Neural progenitor cell (in vitro differentiated cells): ENCODE results near the gene RNF220. TPM values are rescaled to one million over a fixed set of nuclear protein-coding genes. Genes with fewer than 3 reads are reported as not detected.

Experiments used
- DNase-seq: peaks from one replicate; pipeline ENCODE4 v3.0.0-alpha.2; 2016; ENCODE audit warnings: low spot score
- H2AFZ ChIP-seq: fragments of 200-600 bp; sonication (generic); replicated peaks from 2 replicates; pipeline ENCODE4 v1.6.1; 2016; ENCODE audit warnings: antibody characterized with exemption
- H3F3A ChIP-seq: fragments of 200-600 bp; sonication (generic); 2 replicates; pipeline ENCODE4 v1.6.1; 2016; ENCODE audit warnings: antibody characterized with exemption, low read depth
- H3K27ac ChIP-seq: fragments of 200-600 bp; sonication (generic); 2 replicates; pipeline ENCODE4 v1.5.1; 2016; ENCODE audit warnings: mild to moderate bottlenecking
- H3K27me3 ChIP-seq: fragments of 200-600 bp; sonication (generic); 2 replicates; pipeline ENCODE4 v1.6.1; 2016; ENCODE audit warnings: mild to moderate bottlenecking, moderate library complexity
- H3K36me3 ChIP-seq: fragments of 200-600 bp; sonication (generic); 2 replicates; pipeline ENCODE4 v1.5.1; 2016
- H3K4me1 ChIP-seq: fragments of 200-600 bp; sonication (generic); 2 replicates; pipeline ENCODE4 v1.6.1; 2016; ENCODE audit warnings: mixed run types
- H3K4me2 ChIP-seq: fragments of 200-600 bp; sonication (generic); 2 replicates; pipeline ENCODE4 v1.6.1; 2016
- H3K4me3 ChIP-seq: fragments of 200-600 bp; sonication (generic); 2 replicates; pipeline ENCODE4 v1.5.1; 2016
- H3K79me2 ChIP-seq: fragments of 200-600 bp; sonication (generic); 2 replicates; pipeline ENCODE4 v1.6.1; 2016; ENCODE audit warnings: low read depth
- H3K9ac ChIP-seq: fragments of 200-600 bp; sonication (generic); 2 replicates; pipeline ENCODE4 v1.6.1; 2016
- H3K9me3 ChIP-seq: fragments of 200-600 bp; sonication (generic); 2 replicates; pipeline ENCODE4 v1.5.1; 2016; ENCODE audit warnings: low read depth
- H4K20me1 ChIP-seq: fragments of 200-600 bp; sonication (generic); 2 replicates; pipeline ENCODE4 v1.6.1; 2016; ENCODE audit warnings: low read depth
- H3K27ac Mint-ChIP-seq: 3 replicates; pipeline ENCODE4 v1.8.0; 2021; ENCODE audit warnings: mixed read lengths
- H3K27me3 Mint-ChIP-seq: 2 replicates; pipeline ENCODE4 v1.8.0; 2022; ENCODE audit warnings: low read depth, mild to moderate bottlenecking, inconsistent platforms, moderate library complexity, mixed read lengths; ENCODE audit not compliant: insufficient read depth
- H3K36me3 Mint-ChIP-seq: 3 replicates; pipeline ENCODE4 v1.8.0; 2021; ENCODE audit warnings: mixed read lengths
- H3K4me1 Mint-ChIP-seq: 3 replicates; pipeline ENCODE4 v1.8.0; 2021; ENCODE audit warnings: mixed read lengths
- H3K4me3 Mint-ChIP-seq: 3 replicates; pipeline ENCODE4 v1.8.0; 2021; ENCODE audit warnings: mild to moderate bottlenecking, moderate library complexity, mixed read lengths
- H3K9me3 Mint-ChIP-seq: 3 replicates; pipeline ENCODE4 v1.8.0; 2020; ENCODE audit warnings: mixed read lengths
- EZH2 ChIP-seq: fragments of 200-600 bp; sonication (generic); IDR thresholded peaks from 2 replicates; pipeline ENCODE4 v1.6.1; 2017; ENCODE audit warnings: antibody characterized with exemption, mild to moderate bottlenecking, moderate library complexity
- EZH2phosphoT487 ChIP-seq: fragments of 200-600 bp; sonication (generic); IDR thresholded peaks from 2 replicates; pipeline ENCODE4 v1.6.1; 2017; ENCODE audit warnings: antibody characterized with exemption
- total RNA-seq: library from RNA; depleted of rRNA; stranded (reverse); fragments of >200 nt; gene quantifications from 2 replicates; pipeline ENCODE4 v1.2.3, GENCODE V29; 2015; ENCODE audit warnings: low replicate concordance
- TF ChIP-seq, protein P1 (sequence below): fragments of 200-600 bp; sonication (generic); IDR thresholded peaks from 2 replicates; pipeline ENCODE4 v1.5.1; 2017; ENCODE audit warnings: antibody characterized with exemption, mild to moderate bottlenecking

RNF220 gene
- total RNA-seq, 1 donor from 2014 or later: 93.8 TPM

DNA sequence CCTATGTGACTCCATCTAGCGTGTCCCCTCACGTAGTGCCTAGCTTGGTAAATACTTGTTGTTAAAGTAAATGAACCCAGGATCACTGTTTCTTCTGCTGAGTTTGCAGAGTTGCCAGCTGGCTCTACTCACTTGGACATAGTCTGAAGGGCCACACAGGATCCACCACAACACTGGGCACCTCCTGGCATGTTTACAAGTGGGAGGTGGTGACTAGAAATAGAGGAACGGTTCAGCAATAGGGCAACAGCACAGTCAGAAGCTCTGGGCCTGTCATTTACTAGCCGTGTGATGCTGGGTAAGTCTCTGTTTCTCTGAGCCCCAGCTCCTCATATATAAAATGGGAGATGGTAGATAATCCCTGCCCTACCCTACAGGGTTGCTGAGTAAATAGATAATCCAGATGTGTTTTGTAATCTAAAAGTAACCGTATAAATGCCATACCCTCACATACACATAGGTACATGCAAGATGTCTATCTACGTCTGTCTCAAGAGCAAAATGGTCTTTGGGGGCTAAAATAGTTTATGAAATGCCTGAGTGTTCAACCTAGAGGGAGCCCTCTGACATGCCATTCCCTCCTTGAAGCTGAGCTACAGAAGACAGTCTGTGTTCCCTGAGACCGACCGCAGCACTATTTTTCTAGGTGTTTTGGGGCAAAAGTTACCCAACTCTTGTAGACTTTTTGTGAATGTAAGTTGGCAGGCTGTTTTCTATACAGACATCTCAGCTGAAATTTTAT, 20.5 kb downstream of the RNF220 start:
- H4K20me1 ChIP-seq: peaks cover 36% of the 10 kb centered on the region
- no peak for DNase-seq
- H3K9ac ChIP-seq: no peak overlapping the region
- no peak overlapping the region for H3K4me3 ChIP-seq
- H3K36me3 ChIP-seq: no peaks in the 10 kb centered on the region
- peaks cover 30% of the 10 kb centered on the region for H3F3A ChIP-seq
- H3K27me3 ChIP-seq: peaks cover 95% of the 10 kb centered on the region
- Mint-ChIP-seq H3K4me1 (peaks cover 51% of the 10 kb centered on the region), H3K9me3 (no peaks in the 10 kb centered on the region), H3K4me3 (no peak overlapping the region), H3K36me3 (no peaks in the 10 kb centered on the region), H3K27ac (no peak overlapping the region), H3K27me3 (peaks cover 35% of the 10 kb centered on the region)
- peaks cover 40% of the 10 kb centered on the region for H3K4me1 ChIP-seq
- no peaks in the 10 kb centered on the region for H3K79me2 ChIP-seq
- TF ChIP-seq EZH2: no peak
- no peak for TF ChIP-seq EZH2phosphoT487
- TF ChIP-seq, protein P1, sequence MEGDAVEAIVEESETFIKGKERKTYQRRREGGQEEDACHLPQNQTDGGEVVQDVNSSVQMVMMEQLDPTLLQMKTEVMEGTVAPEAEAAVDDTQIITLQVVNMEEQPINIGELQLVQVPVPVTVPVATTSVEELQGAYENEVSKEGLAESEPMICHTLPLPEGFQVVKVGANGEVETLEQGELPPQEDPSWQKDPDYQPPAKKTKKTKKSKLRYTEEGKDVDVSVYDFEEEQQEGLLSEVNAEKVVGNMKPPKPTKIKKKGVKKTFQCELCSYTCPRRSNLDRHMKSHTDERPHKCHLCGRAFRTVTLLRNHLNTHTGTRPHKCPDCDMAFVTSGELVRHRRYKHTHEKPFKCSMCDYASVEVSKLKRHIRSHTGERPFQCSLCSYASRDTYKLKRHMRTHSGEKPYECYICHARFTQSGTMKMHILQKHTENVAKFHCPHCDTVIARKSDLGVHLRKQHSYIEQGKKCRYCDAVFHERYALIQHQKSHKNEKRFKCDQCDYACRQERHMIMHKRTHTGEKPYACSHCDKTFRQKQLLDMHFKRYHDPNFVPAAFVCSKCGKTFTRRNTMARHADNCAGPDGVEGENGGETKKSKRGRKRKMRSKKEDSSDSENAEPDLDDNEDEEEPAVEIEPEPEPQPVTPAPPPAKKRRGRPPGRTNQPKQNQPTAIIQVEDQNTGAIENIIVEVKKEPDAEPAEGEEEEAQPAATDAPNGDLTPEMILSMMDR: no peak
- H3K4me2 ChIP-seq: no peak overlapping the region
- no peak overlapping the region for H3K27ac ChIP-seq
- H3K9me3 ChIP-seq: no peaks in the 10 kb centered on the region
- H2AFZ ChIP-seq: no peak overlapping the region

DNA sequence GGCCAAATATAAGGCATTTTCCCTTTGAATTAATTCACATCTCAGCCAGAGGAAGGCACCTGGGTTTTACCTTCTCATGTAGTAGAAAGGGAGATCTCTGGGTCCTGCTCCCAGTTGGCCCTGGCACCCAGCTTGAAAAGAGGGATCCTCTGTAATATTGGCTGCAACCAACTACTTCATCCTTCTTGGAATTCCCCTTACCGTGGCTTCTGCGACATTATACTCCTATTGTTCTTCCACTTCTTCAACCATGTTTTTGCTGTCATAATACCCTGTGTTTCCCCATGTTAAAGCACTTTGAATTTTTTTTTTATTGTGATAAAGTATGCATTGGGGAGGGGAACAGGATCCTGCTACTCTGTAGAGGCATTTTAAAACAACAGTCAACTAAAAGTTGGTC, 26.8 kb downstream of the RNF220 start:
- Histone ChIP-seq H3K27ac (no peak overlapping the region), H3K4me3 (no peak overlapping the region), H4K20me1 (peaks cover 13% of the 10 kb centered on the region), H2AFZ (no peak overlapping the region), H3K4me2 (no peak overlapping the region), H3K9ac (no peak overlapping the region), H3K9me3 (no peaks in the 10 kb centered on the region), H3K27me3 (peaks cover 40% of the 10 kb centered on the region), H3F3A (peaks cover 14% of the 10 kb centered on the region), H3K79me2 (no peaks in the 10 kb centered on the region), H3K36me3 (no peaks in the 10 kb centered on the region), H3K4me1 (peaks cover 25% of the 10 kb centered on the region)
- Mint-ChIP-seq H3K36me3 (peaks cover 2% of the 10 kb centered on the region), H3K4me3 (no peak overlapping the region), H3K27ac (no peak overlapping the region), H3K9me3 (no peaks in the 10 kb centered on the region), H3K4me1 (peaks cover 24% of the 10 kb centered on the region), H3K27me3 (peaks cover 15% of the 10 kb centered on the region)
- TF ChIP-seq, protein P1: no peak
- TF ChIP-seq EZH2phosphoT487: no peak
- TF ChIP-seq EZH2: no peak
- DNase-seq: no peak

DNA sequence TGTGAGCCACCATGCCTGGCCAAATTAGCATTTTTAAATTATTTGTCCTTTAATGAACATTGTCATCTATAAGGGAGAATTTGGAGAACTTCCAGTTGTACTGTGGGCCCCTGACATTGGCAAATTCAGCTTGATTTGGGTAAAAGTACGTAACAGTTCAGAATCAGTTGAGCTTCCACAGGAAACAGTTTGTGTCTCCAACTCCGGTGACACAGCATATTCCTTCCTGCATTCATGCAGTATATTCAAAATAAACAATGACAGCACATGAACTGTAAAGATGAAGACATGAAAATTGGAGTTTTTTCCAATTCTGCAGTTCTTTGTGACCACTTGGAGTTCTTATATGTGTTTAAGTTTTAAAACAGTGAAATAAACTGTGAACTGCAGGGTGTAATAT, 28.2 kb downstream of the RNF220 start:
- DNase-seq: no peak
- H3F3A ChIP-seq: peaks cover 12% of the 10 kb centered on the region
- H2AFZ ChIP-seq: no peak overlapping the region
- peaks cover 11% of the 10 kb centered on the region for H4K20me1 ChIP-seq
- no peak overlapping the region for H3K9ac ChIP-seq
- no peaks in the 10 kb centered on the region for H3K9me3 Mint-ChIP-seq
- peaks cover 13% of the 10 kb centered on the region for H3K27me3 Mint-ChIP-seq
- H3K4me1 Mint-ChIP-seq: peaks cover 32% of the 10 kb centered on the region
- no peak overlapping the region for H3K27ac Mint-ChIP-seq
- H3K27ac ChIP-seq: no peak overlapping the region
- H3K79me2 ChIP-seq: no peaks in the 10 kb centered on the region
- no peak overlapping the region for H3K4me3 Mint-ChIP-seq
- no peak for TF ChIP-seq EZH2phosphoT487
- no peak for TF ChIP-seq EZH2
- TF ChIP-seq, protein P1: no peak
- H3K4me3 ChIP-seq: no peak overlapping the region
- H3K4me1 ChIP-seq: peaks cover 22% of the 10 kb centered on the region
- H3K4me2 ChIP-seq: no peak overlapping the region
- peaks cover 2% of the 10 kb centered on the region for H3K36me3 Mint-ChIP-seq
- no peaks in the 10 kb centered on the region for H3K9me3 ChIP-seq
- H3K27me3 ChIP-seq: peaks cover 32% of the 10 kb centered on the region
- H3K36me3 ChIP-seq: no peaks in the 10 kb centered on the region
